ENCODE data around the gene RANBP3. TPM values are rescaled to one million over a fixed set of nuclear protein-coding genes. Genes with fewer than 3 reads are reported as not detected.
A peak's percentile ranks its signal among the peaks of the same experiment; 100 is the strongest.

Gene RANBP3
- total RNA-seq, 3 donors from 2014 or later, result 47.0 to 94.2 (median 60.5) TPM

DNA sequence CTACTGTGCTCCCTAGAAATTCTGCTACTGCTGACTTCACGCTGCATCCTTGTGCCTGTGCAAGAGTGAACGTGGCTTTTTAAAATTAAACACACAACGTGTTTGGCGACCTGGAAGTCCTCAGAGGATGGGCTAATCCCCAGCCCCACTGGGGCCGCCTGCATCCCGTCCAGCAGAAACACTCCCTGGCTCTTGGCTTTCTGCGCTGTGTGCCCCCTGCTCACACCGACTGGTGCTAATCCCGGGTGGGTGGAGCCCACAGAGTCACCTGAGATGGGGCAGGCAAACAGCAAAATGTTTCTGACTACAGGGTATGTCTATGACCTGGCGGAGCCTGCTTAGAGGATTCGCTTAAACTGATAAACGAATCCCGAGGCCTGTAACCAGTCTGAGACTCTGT lies 48.8 kb downstream of the RANBP3 start:
- ATAC-seq (no peak), DNase-seq (no peak)
- H3K9me3 ChIP-seq, result no peaks in the 10 kb centered on the region
- intact Hi-C loops (cut with DNase I, micrococcal nuclease), result no loop called here
- no peak overlapping the region for H3K4me3 ChIP-seq
- TF ChIP-seq, protein P1, sequence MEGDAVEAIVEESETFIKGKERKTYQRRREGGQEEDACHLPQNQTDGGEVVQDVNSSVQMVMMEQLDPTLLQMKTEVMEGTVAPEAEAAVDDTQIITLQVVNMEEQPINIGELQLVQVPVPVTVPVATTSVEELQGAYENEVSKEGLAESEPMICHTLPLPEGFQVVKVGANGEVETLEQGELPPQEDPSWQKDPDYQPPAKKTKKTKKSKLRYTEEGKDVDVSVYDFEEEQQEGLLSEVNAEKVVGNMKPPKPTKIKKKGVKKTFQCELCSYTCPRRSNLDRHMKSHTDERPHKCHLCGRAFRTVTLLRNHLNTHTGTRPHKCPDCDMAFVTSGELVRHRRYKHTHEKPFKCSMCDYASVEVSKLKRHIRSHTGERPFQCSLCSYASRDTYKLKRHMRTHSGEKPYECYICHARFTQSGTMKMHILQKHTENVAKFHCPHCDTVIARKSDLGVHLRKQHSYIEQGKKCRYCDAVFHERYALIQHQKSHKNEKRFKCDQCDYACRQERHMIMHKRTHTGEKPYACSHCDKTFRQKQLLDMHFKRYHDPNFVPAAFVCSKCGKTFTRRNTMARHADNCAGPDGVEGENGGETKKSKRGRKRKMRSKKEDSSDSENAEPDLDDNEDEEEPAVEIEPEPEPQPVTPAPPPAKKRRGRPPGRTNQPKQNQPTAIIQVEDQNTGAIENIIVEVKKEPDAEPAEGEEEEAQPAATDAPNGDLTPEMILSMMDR (IDR thresholded peaks at IDR 0.05), result no peak
- peaks cover 14% of the 10 kb centered on the region for H3K4me1 ChIP-seq (ENCODE audit: low read depth)
- peaks cover 7% of the 10 kb centered on the region for H3K36me3 ChIP-seq (ENCODE audit: low read depth)

DNA sequence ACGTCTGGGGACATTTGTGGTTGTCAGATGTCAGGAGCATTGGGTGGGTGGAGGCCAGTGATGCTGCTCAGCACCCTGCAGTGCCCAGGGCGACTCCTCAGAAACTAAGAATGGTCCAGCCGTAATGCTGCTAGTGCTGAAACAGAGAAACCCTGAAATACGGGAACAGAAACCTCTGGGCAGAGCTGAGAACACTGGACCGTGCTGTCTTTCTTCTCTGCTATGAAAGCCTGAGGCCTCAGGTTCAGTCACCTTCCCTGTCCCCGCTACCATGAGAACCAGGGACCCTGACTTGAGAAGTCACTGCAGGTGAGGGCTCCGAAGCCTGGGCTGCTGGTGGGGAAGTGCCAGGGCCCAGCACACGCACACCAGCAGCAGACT lies 50.5 kb downstream of the RANBP3 start:
- intact Hi-C loops (cut with DNase I, micrococcal nuclease), result no loop called here
- Histone ChIP-seq H3K9me3 (no peaks in the 10 kb centered on the region), H3K36me3 (ENCODE audit: low read depth) (peaks cover 12% of the 10 kb centered on the region), H3K4me3 (no peak overlapping the region), H3K4me1 (ENCODE audit: low read depth) (peaks cover 14% of the 10 kb centered on the region)
- TF ChIP-seq, protein P1 (IDR thresholded peaks at IDR 0.05), result no peak
- ATAC-seq (no peak), DNase-seq (no peak)

DNA sequence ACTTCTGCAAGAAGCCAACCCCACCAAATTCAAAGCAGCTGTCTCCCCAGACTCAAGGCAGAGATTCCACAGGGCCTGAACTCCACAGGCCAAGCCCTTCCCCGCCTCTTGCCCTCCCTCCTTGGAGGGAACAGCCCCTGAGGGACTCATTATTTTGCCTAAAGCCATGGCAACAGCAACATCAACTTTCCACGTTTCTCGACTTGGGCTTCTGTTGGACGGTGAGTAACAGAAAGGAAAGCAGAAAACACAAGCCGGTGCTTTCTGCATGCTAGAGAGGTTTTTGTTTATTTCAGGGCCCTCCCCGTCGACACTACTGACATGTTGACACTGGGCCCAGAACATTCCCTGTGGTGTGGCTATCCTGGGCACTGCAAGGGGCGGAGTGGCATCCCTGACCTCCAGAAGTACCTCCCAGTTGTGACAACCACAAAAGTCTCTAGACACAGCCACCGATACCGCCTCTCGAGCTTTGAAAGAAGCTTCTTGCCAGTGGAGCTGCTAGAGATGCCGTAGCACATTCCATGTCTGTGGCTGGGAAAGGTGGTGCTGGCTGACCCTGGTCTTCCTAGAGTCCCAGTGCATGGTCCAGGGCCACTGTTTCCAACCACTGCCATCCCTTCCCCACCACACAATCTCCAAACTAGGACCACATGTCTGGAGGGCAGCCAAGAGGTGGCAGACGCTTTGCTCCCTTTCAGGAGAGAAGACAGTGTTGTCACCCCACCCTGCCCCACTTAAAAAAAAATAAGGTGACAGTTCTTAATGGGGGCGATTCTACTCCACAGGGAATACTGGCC lies 51.1 kb downstream of the RANBP3 start:
- intact Hi-C loops (cut with DNase I, micrococcal nuclease), result no loop called here
- ATAC-seq (peak; percentile 48), DNase-seq (no peak)
- H3K4me1 ChIP-seq (ENCODE audit: low read depth), result peaks cover 14% of the 10 kb centered on the region
- no peak overlapping the region for H3K4me3 ChIP-seq
- TF ChIP-seq, protein P1 (IDR thresholded peaks at IDR 0.05), result no peak
- H3K36me3 ChIP-seq (ENCODE audit: low read depth), result peaks cover 14% of the 10 kb centered on the region
- H3K9me3 ChIP-seq, result no peaks in the 10 kb centered on the region

DNA sequence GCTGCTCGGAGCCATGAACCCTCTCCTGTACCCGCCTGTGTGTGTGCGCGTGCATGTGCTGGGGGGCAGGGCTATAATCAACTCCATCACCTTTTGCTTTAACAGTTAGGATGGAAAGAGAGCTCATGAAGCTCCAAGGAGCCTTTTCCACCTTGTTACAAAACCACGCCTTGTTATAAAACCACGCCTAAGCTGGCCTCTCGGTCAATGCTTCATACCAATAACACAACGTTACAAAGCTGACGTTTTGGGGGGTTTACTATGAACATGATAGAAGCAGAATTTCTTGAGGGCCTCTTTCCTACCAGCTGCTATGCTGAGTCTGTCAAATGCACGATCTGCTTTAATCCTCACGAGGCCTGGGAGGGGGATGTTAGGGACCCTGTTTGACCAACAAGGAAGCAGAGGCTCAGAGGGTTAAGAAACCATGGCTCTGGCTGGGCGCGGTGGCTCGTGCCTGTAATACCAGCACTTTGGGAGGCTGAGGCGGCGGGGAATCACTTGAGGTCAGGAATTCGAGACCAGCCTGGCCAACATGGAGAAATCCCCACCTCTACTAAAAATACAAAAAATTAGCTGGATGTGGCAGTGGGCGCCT lies 52.0 kb downstream of the RANBP3 start:
- Histone ChIP-seq H3K9me3 (no peaks in the 10 kb centered on the region), H3K4me3 (no peak overlapping the region), H3K36me3 (ENCODE audit: low read depth) (peaks cover 14% of the 10 kb centered on the region), H3K4me1 (ENCODE audit: low read depth) (peaks cover 14% of the 10 kb centered on the region)
- intact Hi-C loops (cut with DNase I, micrococcal nuclease), result no loop called here
- TF ChIP-seq, protein P1 (IDR thresholded peaks at IDR 0.05), result no peak
- peak in 1 of 3 donors; percentile 75 for DNase-seq
- ATAC-seq, result peak; percentile 68

DNA sequence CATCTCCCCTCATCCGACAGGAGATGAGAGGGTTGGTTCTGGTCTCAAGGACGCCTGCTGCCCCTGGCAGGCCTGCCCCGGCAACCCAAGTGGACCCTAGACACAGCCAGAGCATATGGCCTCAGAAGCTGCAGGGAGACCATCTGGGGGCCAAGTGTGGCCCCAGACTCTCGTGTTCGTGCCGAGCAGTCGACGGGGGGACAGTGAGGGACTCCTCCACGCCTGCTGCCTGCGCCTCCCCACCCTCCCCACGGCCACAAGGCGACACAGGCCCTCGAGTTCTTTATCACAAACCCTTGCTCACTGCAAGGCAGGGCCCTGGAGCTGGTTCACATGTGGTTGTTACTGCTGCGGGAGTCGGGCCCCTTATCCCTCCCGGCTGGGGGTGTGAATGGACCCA lies 54.6 kb downstream of the RANBP3 start:
- TF ChIP-seq, protein P1 (IDR thresholded peaks at IDR 0.05), result no peak
- peaks cover 14% of the 10 kb centered on the region for H3K36me3 ChIP-seq (ENCODE audit: low read depth)
- ATAC-seq, result no peak
- DNase-seq, result no peak
- no peak overlapping the region for H3K4me3 ChIP-seq
- no peaks in the 10 kb centered on the region for H3K9me3 ChIP-seq
- intact Hi-C loops (cut with DNase I, micrococcal nuclease), result no loop called here
- peaks cover 14% of the 10 kb centered on the region for H3K4me1 ChIP-seq (ENCODE audit: low read depth)

Measured in mucosa of descending colon (tissue), 3 donors.